Measurements from ENCODE around the gene EPHA2.

Gene EPHA2

GRCh38 chr1:16111771-16112595, 43.9 kb downstream of the EPHA2 start:
- Histone ChIP-seq H3K4ac (ENCODE audit: low read depth, low read length) (no peak overlapping the region), H2BK120ac (ENCODE audit: insufficient read depth, low read length, poor library complexity) (peak overlapping the region; percentile 10), H3K79me1 (ENCODE audit: low read length) (peaks cover 5% of the 10 kb centered on the region), H3K4me1 (ENCODE audit: control insufficient read depth in 1 of 2, insufficient read depth in 2 of 2, low read length in 2 of 2) (peaks cover 15 to 26% of the 10 kb centered on the region in 2 experiments), H4K91ac (ENCODE audit: low read depth, low read length) (peak overlapping the region; percentile 36), H2BK5ac (ENCODE audit: low read depth, low read length, poor library complexity) (no peak overlapping the region), H4K12ac (ENCODE audit: low read depth, low read length) (no peak overlapping the region), H2AK5ac (ENCODE audit: low read length) (peak overlapping the region; percentile 8), H3K9ac (ENCODE audit: low read length) (no peak overlapping the region), H3K4me3 (ENCODE audit: low read depth, low read length) (no peak overlapping the region), H4K8ac (ENCODE audit: low read depth, low read length) (no peak overlapping the region), H3K4me2 (ENCODE audit: low read length) (no peak overlapping the region), H3K9me3 (ENCODE audit: insufficient read depth, low read depth, low read length) (peaks cover 7% of the 10 kb centered on the region), H3K18ac (ENCODE audit: low read length) (no peak overlapping the region), H2AFZ (ENCODE audit: insufficient read depth, low read length, poor library complexity) (no peak overlapping the region), H2BK12ac (ENCODE audit: low read length) (peak overlapping the region; percentile 31), H3K23ac (ENCODE audit: low read length) (no peak overlapping the region), H3K27ac (ENCODE audit: low read depth, low read length) (no peak overlapping the region), H3K27me3 (ENCODE audit: insufficient read depth, low read length) (no peaks in the 10 kb centered on the region), H3K79me2 (ENCODE audit: control insufficient read depth, insufficient read depth, low read length, poor library complexity) (no peaks in the 10 kb centered on the region), H3K36me3 (ENCODE audit: control insufficient read depth in 1 of 2, insufficient read depth in 2 of 2, low read length in 2 of 2) (no peaks in the 10 kb centered on the region), H3K14ac (ENCODE audit: low read length) (peak overlapping the region; percentile 19)
- DNase-seq = no peak
- no CpG with 5 or more reads among the region's 15 CpGs for WGBS (ENCODE audit: extremely low coverage, insufficient coverage, insufficient read length)

- Histone ChIP-seq H3K4ac (ENCODE audit: low read depth, low read length) (no peak overlapping the region), H2BK5ac (ENCODE audit: low read depth, low read length, poor library complexity) (no peak overlapping the region), H3K18ac (ENCODE audit: low read length) (no peak overlapping the region), H4K12ac (ENCODE audit: low read depth, low read length) (no peak overlapping the region), H3K4me1 (ENCODE audit: control insufficient read depth in 1 of 2, insufficient read depth in 2 of 2, low read length in 2 of 2) (peaks cover 13 to 23% of the 10 kb centered on the region in 2 experiments), H2BK12ac (ENCODE audit: low read length) (peak overlapping the region; percentile 47), H3K36me3 (ENCODE audit: control insufficient read depth in 1 of 2, insufficient read depth in 2 of 2, low read length in 2 of 2) (no peaks in the 10 kb centered on the region), H3K79me1 (ENCODE audit: low read length) (peaks cover 3% of the 10 kb centered on the region), H3K23ac (ENCODE audit: low read length) (no peak overlapping the region), H2AK5ac (ENCODE audit: low read length) (no peak overlapping the region), H3K27ac (ENCODE audit: low read depth, low read length) (no peak overlapping the region), H3K9ac (ENCODE audit: low read length) (no peak overlapping the region), H4K8ac (ENCODE audit: low read depth, low read length) (no peak overlapping the region), H4K91ac (ENCODE audit: low read depth, low read length) (peak overlapping the region; percentile 21), H2BK120ac (ENCODE audit: insufficient read depth, low read length, poor library complexity) (no peak overlapping the region), H3K27me3 (ENCODE audit: insufficient read depth, low read length) (no peaks in the 10 kb centered on the region), H3K4me2 (ENCODE audit: low read length) (no peak overlapping the region), H3K79me2 (ENCODE audit: control insufficient read depth, insufficient read depth, low read length, poor library complexity) (no peaks in the 10 kb centered on the region), H3K4me3 (ENCODE audit: low read depth, low read length) (no peak overlapping the region), H2AFZ (ENCODE audit: insufficient read depth, low read length, poor library complexity) (no peak overlapping the region), H3K9me3 (ENCODE audit: insufficient read depth, low read depth, low read length) (peaks cover 7% of the 10 kb centered on the region), H3K14ac (ENCODE audit: low read length) (no peak overlapping the region)
- no CpG with 5 or more reads among the region's 7 CpGs for WGBS (ENCODE audit: extremely low coverage, insufficient coverage, insufficient read length)
- no peak for DNase-seq
Measured at GRCh38 chr1:16110884-16111283, 45.0 kb downstream of the EPHA2 start.

GRCh38 chr1:16110456-16110855, 45.4 kb downstream of the EPHA2 start:
- Histone ChIP-seq H3K4me2 (ENCODE audit: low read length) (no peak overlapping the region), H3K79me2 (ENCODE audit: control insufficient read depth, insufficient read depth, low read length, poor library complexity) (no peaks in the 10 kb centered on the region), H3K23ac (ENCODE audit: low read length) (no peak overlapping the region), H3K14ac (ENCODE audit: low read length) (no peak overlapping the region), H2BK12ac (ENCODE audit: low read length) (peak overlapping the region; percentile 47), H3K27me3 (ENCODE audit: insufficient read depth, low read length) (no peaks in the 10 kb centered on the region), H3K9me3 (ENCODE audit: insufficient read depth, low read depth, low read length) (peaks cover 7% of the 10 kb centered on the region), H3K4me1 (ENCODE audit: control insufficient read depth in 1 of 2, insufficient read depth in 2 of 2, low read length in 2 of 2) (peaks cover 12 to 20% of the 10 kb centered on the region in 2 experiments), H3K9ac (ENCODE audit: low read length) (no peak overlapping the region), H3K18ac (ENCODE audit: low read length) (no peak overlapping the region), H2BK120ac (ENCODE audit: insufficient read depth, low read length, poor library complexity) (no peak overlapping the region), H3K36me3 (ENCODE audit: control insufficient read depth in 1 of 2, insufficient read depth in 2 of 2, low read length in 2 of 2) (no peaks in the 10 kb centered on the region), H2AFZ (ENCODE audit: insufficient read depth, low read length, poor library complexity) (no peak overlapping the region), H4K8ac (ENCODE audit: low read depth, low read length) (no peak overlapping the region), H3K4ac (ENCODE audit: low read depth, low read length) (no peak overlapping the region), H2BK5ac (ENCODE audit: low read depth, low read length, poor library complexity) (no peak overlapping the region), H3K79me1 (ENCODE audit: low read length) (peaks cover 2% of the 10 kb centered on the region), H3K27ac (ENCODE audit: low read depth, low read length) (no peak overlapping the region), H4K12ac (ENCODE audit: low read depth, low read length) (no peak overlapping the region), H4K91ac (ENCODE audit: low read depth, low read length) (no peak overlapping the region), H2AK5ac (ENCODE audit: low read length) (no peak overlapping the region), H3K4me3 (ENCODE audit: low read depth, low read length) (no peak overlapping the region)
- DNase-seq = peak; percentile 55 to 84
- WGBS (ENCODE audit: extremely low coverage, insufficient coverage, insufficient read length) = no CpG with 5 or more reads among the region's 6 CpGs

DNA sequence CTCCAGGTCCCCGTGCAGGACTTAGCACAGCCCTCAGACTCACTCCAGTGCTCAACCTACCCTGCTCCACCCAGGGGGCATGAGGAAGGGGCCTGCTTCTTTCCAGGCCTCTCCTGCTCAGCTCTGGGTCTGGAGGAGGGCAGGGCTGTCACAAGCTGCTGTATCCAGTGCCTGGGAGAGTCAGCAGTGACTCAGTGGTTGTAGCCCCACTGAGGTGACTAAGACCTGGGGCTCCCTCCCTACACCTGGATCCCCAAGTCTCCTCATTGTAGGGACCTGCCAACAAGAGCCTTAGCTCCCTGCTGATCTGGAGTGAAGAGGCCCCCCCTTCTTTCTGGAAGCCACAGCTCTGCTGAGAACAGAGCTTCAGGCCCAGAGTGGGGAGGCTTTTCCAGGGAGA, 46.3 kb downstream of the EPHA2 start:
- no peak for DNase-seq
- Histone ChIP-seq H3K4ac (ENCODE audit: low read depth, low read length) (no peak overlapping the region), H3K27me3 (ENCODE audit: insufficient read depth, low read length) (no peaks in the 10 kb centered on the region), H3K14ac (ENCODE audit: low read length) (no peak overlapping the region), H4K91ac (ENCODE audit: low read depth, low read length) (no peak overlapping the region), H4K8ac (ENCODE audit: low read depth, low read length) (no peak overlapping the region), H2BK12ac (ENCODE audit: low read length) (no peak overlapping the region), H3K9ac (ENCODE audit: low read length) (no peak overlapping the region), H2AFZ (ENCODE audit: insufficient read depth, low read length, poor library complexity) (no peak overlapping the region), H2BK5ac (ENCODE audit: low read depth, low read length, poor library complexity) (no peak overlapping the region), H2AK5ac (ENCODE audit: low read length) (no peak overlapping the region), H3K79me2 (ENCODE audit: control insufficient read depth, insufficient read depth, low read length, poor library complexity) (no peaks in the 10 kb centered on the region), H3K9me3 (ENCODE audit: insufficient read depth, low read depth, low read length) (peaks cover 7% of the 10 kb centered on the region), H3K4me2 (ENCODE audit: low read length) (no peak overlapping the region), H4K12ac (ENCODE audit: low read depth, low read length) (no peak overlapping the region), H3K18ac (ENCODE audit: low read length) (no peak overlapping the region), H3K4me1 (ENCODE audit: control insufficient read depth in 1 of 2, insufficient read depth in 2 of 2, low read length in 2 of 2) (peaks cover 12 to 20% of the 10 kb centered on the region in 2 experiments), H2BK120ac (ENCODE audit: insufficient read depth, low read length, poor library complexity) (no peak overlapping the region), H3K23ac (ENCODE audit: low read length) (no peak overlapping the region), H3K79me1 (ENCODE audit: low read length) (peaks cover 2% of the 10 kb centered on the region), H3K36me3 (ENCODE audit: control insufficient read depth in 1 of 2, insufficient read depth in 2 of 2, low read length in 2 of 2) (no peaks in the 10 kb centered on the region), H3K4me3 (ENCODE audit: low read depth, low read length) (no peak overlapping the region), H3K27ac (ENCODE audit: low read depth, low read length) (no peak overlapping the region)
- WGBS (ENCODE audit: extremely low coverage, insufficient coverage, insufficient read length) = no CpG with 5 or more reads among the region's 1 CpG

Data from trophoblast cell (in vitro differentiated cells and primary cell).